ENCODE measurements around the gene CTAG1B. TPM values are rescaled to one million over a fixed set of nuclear protein-coding genes. Genes with fewer than 3 reads are reported as not detected.
A peak's percentile ranks its signal among the peaks of the same experiment; 100 is the strongest.
"Not testable (repeated sequence)": the region's sequence is repeated elsewhere in the genome, so short reads cannot be mapped to it uniquely, and the experiment has no call there.

CTAG1B gene
- total RNA-seq, 1 experiment from 2014 or later, result not detected

GRCh38 chrX:154592505-154592904 lies 26.6 kb downstream of the CTAG1B start:
- H3K4me1 ChIP-seq (ENCODE audit: control insufficient read depth in 1 of 2, insufficient read depth in 2 of 2, low read length in 2 of 2), result peaks cover 6 to 11% of the 10 kb centered on the region in 2 experiments; a peak in 3 of 4 replicates
- ChIA-PET POLR2A (no interaction called here), CTCF (no interaction called here), RAD21 (ENCODE audit: low non-redundant PET in 1 of 2, low total read pairs in 2 of 2, uncharacterized antibody in 2 of 2, unreplicated experiment in 2 of 2) (no interaction called here)
- no peaks in the 10 kb centered on the region for H4K20me1 ChIP-seq (ENCODE audit: insufficient read depth)
- no peak overlapping the region for H3K27ac ChIP-seq (ENCODE audit: low read depth, low read length)
- H3K9me3 ChIP-seq (ENCODE audit: control insufficient read depth in 1 of 2, insufficient read depth in 1 of 2, low read depth in 1 of 2, low read length in 2 of 2), result no peaks in the 10 kb centered on the region
- no peaks in the 10 kb centered on the region for H3K9me2 ChIP-seq (ENCODE audit: insufficient read depth)
- TF ChIP-seq ATF3 (IDR thresholded peaks at IDR 0.05) (no peak), ELF1 (IDR thresholded peaks at IDR 0.05; ENCODE audit: borderline replicate concordance, low read depth) (no peak), SP1 (IDR thresholded peaks at IDR 0.05; ENCODE audit: low read depth) (no peak), POLR2AphosphoS5 (IDR thresholded peaks at IDR 0.05; ENCODE audit: low read depth, low read length) (no peak), EZH2 (IDR thresholded peaks at IDR 0.05) (no peak), EZH2phosphoT487 (IDR thresholded peaks at IDR 0.05; ENCODE audit: borderline replicate concordance) (no peak), RAD21 (IDR thresholded peaks at IDR 0.05; ENCODE audit: low read depth) (no peak), REST (IDR thresholded peaks at IDR 0.05; ENCODE audit: low read depth) (no peak), MAX (IDR thresholded peaks at IDR 0.05) (no peak)
- DNase-seq (ENCODE audit: low read depth, low spot score) (no peak), ATAC-seq (no peak)
- no peaks in the 10 kb centered on the region for H3K27me3 ChIP-seq (ENCODE audit: insufficient read depth, low read length)
- BruUV-seq (replicated peaks), result no TSS peak
- no peak overlapping the region for H2AFZ ChIP-seq (ENCODE audit: low read depth, low read length, poor library complexity, severe bottlenecking)
- H3K4me3 ChIP-seq (replicated peaks in 1 of 2; ENCODE audit: low read depth in 1 of 2, low read length in 2 of 2), result no peak overlapping the region
- intact Hi-C loops (cut with micrococcal nuclease), result no loop called here
- no peaks in the 10 kb centered on the region for H3K36me3 ChIP-seq (ENCODE audit: control insufficient read depth in 1 of 2, insufficient read depth in 2 of 2, low read length in 2 of 2)
- no peak overlapping the region for H3K4me2 ChIP-seq (ENCODE audit: low read length)
- H3K79me2 ChIP-seq (ENCODE audit: insufficient read depth, low read length), result no peaks in the 10 kb centered on the region
- no peak overlapping the region for H3K9ac ChIP-seq (ENCODE audit: low read length)

GRCh38 chrX:154590415-154590814 lies 28.7 kb downstream of the CTAG1B start:
- peak; percentile 69; the same call in 1 of the 2 replicates for ATAC-seq
- H3K9me2 ChIP-seq (ENCODE audit: insufficient read depth); POLR2A ChIA-PET; BruUV-seq (replicated peaks); H3K27ac ChIP-seq (ENCODE audit: low read depth, low read length); H2AFZ ChIP-seq (ENCODE audit: low read depth, low read length, poor library complexity, severe bottlenecking); H3K27me3 ChIP-seq (ENCODE audit: insufficient read depth, low read length); H3K79me2 ChIP-seq (ENCODE audit: insufficient read depth, low read length); CTCF ChIA-PET; H3K4me1 ChIP-seq (ENCODE audit: control insufficient read depth in 1 of 2, insufficient read depth in 2 of 2, low read length in 2 of 2); H3K9ac ChIP-seq (ENCODE audit: low read length); RAD21 ChIA-PET (ENCODE audit: low non-redundant PET in 1 of 2, low total read pairs in 2 of 2, uncharacterized antibody in 2 of 2, unreplicated experiment in 2 of 2); H4K20me1 ChIP-seq (ENCODE audit: insufficient read depth); H3K9me3 ChIP-seq (ENCODE audit: control insufficient read depth in 1 of 2, insufficient read depth in 1 of 2, low read depth in 1 of 2, low read length in 2 of 2); H3K36me3 ChIP-seq (ENCODE audit: control insufficient read depth in 1 of 2, insufficient read depth in 2 of 2, low read length in 2 of 2); DNase-seq (ENCODE audit: low read depth, low spot score); H3K4me2 ChIP-seq (ENCODE audit: low read length); H3K4me3 ChIP-seq (replicated peaks in 1 of 2; ENCODE audit: low read depth in 1 of 2, low read length in 2 of 2); intact Hi-C loops (cut with micrococcal nuclease): not testable (repeated sequence)

- CTCF ChIA-PET; RAD21 ChIA-PET (ENCODE audit: low non-redundant PET in 1 of 2, low total read pairs in 2 of 2, uncharacterized antibody in 2 of 2, unreplicated experiment in 2 of 2); H3K36me3 ChIP-seq (ENCODE audit: control insufficient read depth in 1 of 2, insufficient read depth in 2 of 2, low read length in 2 of 2); H3K79me2 ChIP-seq (ENCODE audit: insufficient read depth, low read length); H3K27ac ChIP-seq (ENCODE audit: low read depth, low read length); H3K4me1 ChIP-seq (ENCODE audit: control insufficient read depth in 1 of 2, insufficient read depth in 2 of 2, low read length in 2 of 2); H3K9ac ChIP-seq (ENCODE audit: low read length); H3K4me3 ChIP-seq (replicated peaks in 1 of 2; ENCODE audit: low read depth in 1 of 2, low read length in 2 of 2); intact Hi-C loops (cut with micrococcal nuclease); H3K9me3 ChIP-seq (ENCODE audit: control insufficient read depth in 1 of 2, insufficient read depth in 1 of 2, low read depth in 1 of 2, low read length in 2 of 2); DNase-seq (ENCODE audit: low read depth, low spot score); ATAC-seq; H4K20me1 ChIP-seq (ENCODE audit: insufficient read depth); H3K9me2 ChIP-seq (ENCODE audit: insufficient read depth); BruUV-seq (replicated peaks); H2AFZ ChIP-seq (ENCODE audit: low read depth, low read length, poor library complexity, severe bottlenecking); H3K27me3 ChIP-seq (ENCODE audit: insufficient read depth, low read length); H3K4me2 ChIP-seq (ENCODE audit: low read length); POLR2A ChIA-PET: not testable (repeated sequence)
These were observed 34.4 kb downstream of the CTAG1B start, which contains the start of gene CTAG1A for GRCh38 chrX:154584585-154585183. Gene CTAG1A, plus strand, starts transcription at chrX:154585133. Its CDS starts 74 bp downstream, at chrX:154585207.
